Kasumi-1 (cell line): Measurements from ENCODE around the gene CHI3L2.

Source experiments
- DNase-seq, 2 experiments: peaks; one replicate each; lab custom pipeline; 2025; lab: John Stamatoyannopoulos, UW

CHI3L2 gene

GRCh38 chr1:111221276-111221632 lies 6.3 kb upstream of the CHI3L2 start:
- DNase-seq, result no peak

- peak; percentile 67 to 75 for DNase-seq
Measured at GRCh38 chr1:111221633-111222291, 5.8 kb upstream of the CHI3L2 start.

- peak; percentile 38 to 48 for DNase-seq
Measured at GRCh38 chr1:111222308-111223125, 5.0 kb upstream of the CHI3L2 start.

- no peak for DNase-seq
Measured at GRCh38 chr1:111223126-111223685, 4.3 kb upstream of the CHI3L2 start.

- DNase-seq, result no peak
Measured at GRCh38 chr1:111225091-111225490, 2.4 kb upstream of the CHI3L2 start.

GRCh38 chr1:111225717-111226400 lies 1.7 kb upstream of the CHI3L2 start:
- DNase-seq, result no peak

- no peak for DNase-seq
Measured at GRCh38 chr1:111227851-111228747, 586 bp downstream of the CHI3L2 start.

GRCh38 chr1:111228748-111229126 lies 1.2 kb downstream of the CHI3L2 start:
- no peak for DNase-seq

GRCh38 chr1:111232134-111232533 lies 4.6 kb downstream of the CHI3L2 start:
- no peak for DNase-seq

- DNase-seq, result no peak
Measured at GRCh38 chr1:111234258-111234657, 6.7 kb downstream of the CHI3L2 start.

- no peak for DNase-seq
Measured at GRCh38 chr1:111234866-111235265, 7.4 kb downstream of the CHI3L2 start.

GRCh38 chr1:111236379-111236778 lies 8.9 kb downstream of the CHI3L2 start:
- no peak for DNase-seq

- no peak for DNase-seq
Measured at GRCh38 chr1:111236806-111237205, 9.3 kb downstream of the CHI3L2 start.

GRCh38 chr1:111238056-111238795 lies 10.7 kb downstream of the CHI3L2 start:
- DNase-seq, result no peak

- DNase-seq, result no peak
Measured at GRCh38 chr1:111241797-111242196, 14.3 kb downstream of the CHI3L2 start.

GRCh38 chr1:111242805-111243523 lies 15.5 kb downstream of the CHI3L2 start:
- no peak for DNase-seq

- DNase-seq, result no peak
Measured at GRCh38 chr1:111247125-111247838, 19.8 kb downstream of the CHI3L2 start.

GRCh38 chr1:111249960-111250359 lies 22.4 kb downstream of the CHI3L2 start:
- DNase-seq, result no peak

- DNase-seq, result no peak
Measured at GRCh38 chr1:111251570-111251969, 24.1 kb downstream of the CHI3L2 start.

GRCh38 chr1:111252786-111253185 lies 25.3 kb downstream of the CHI3L2 start:
- no peak for DNase-seq
